Pons (tissue), 1 donor: ENCODE results near the gene ITGB2.
"Not testable (repeated sequence)": the region's sequence is repeated elsewhere in the genome, so short reads cannot be mapped to it uniquely, and the experiment has no call there.

Experiments used
- DNase-seq: peaks from one replicate; pipeline ENCODE4 v3.0.0-alpha.2; 2016; ENCODE audit warnings: low spot score

ITGB2 gene

GRCh38 chr21:44884097-44884496, 36.6 kb downstream of the ITGB2 start:
- no peak for DNase-seq

GRCh38 chr21:44883250-44883649, 37.4 kb downstream of the ITGB2 start:
- DNase-seq: no peak

GRCh38 chr21:44881198-44881872, 39.4 kb downstream of the ITGB2 start:
- DNase-seq: no peak

GRCh38 chr21:44880405-44881197, 40.1 kb downstream of the ITGB2 start:
- DNase-seq: peak; percentile 72

- DNase-seq: not testable (repeated sequence)
Observed at GRCh38 chr21:44879238-44879637, 41.5 kb downstream of the ITGB2 start.

GRCh38 chr21:44878053-44878982, 42.4 kb downstream of the ITGB2 start:
- DNase-seq: peak; percentile 63

GRCh38 chr21:44876849-44877575, 43.7 kb downstream of the ITGB2 start:
- DNase-seq: no peak

GRCh38 chr21:44875316-44875700, 45.4 kb downstream of the ITGB2 start:
- peak; percentile 33 for DNase-seq

GRCh38 chr21:44874497-44875315, 46.0 kb downstream of the ITGB2 start:
- peak; percentile 20 for DNase-seq

- DNase-seq: peak; percentile 24
Observed at GRCh38 chr21:44874240-44874496, 46.5 kb downstream of the ITGB2 start.

GRCh38 chr21:44873356-44874239, 47.1 kb downstream of the ITGB2 start, which contains the start of gene PTTG1IP:
Gene PTTG1IP, minus strand, starts transcription at chr21:44873690. Its CDS starts 74 bp downstream, at chr21:44873616.
- DNase-seq: peak; percentile 96

- no peak for DNase-seq
Observed at GRCh38 chr21:44872649-44873355, 47.9 kb downstream of the ITGB2 start.

- DNase-seq: peak; percentile 22
Observed at GRCh38 chr21:44872323-44872648, 48.4 kb downstream of the ITGB2 start.

GRCh38 chr21:44871576-44872269, 49.0 kb downstream of the ITGB2 start:
- DNase-seq: peak; percentile 36

GRCh38 chr21:44870748-44871495, 49.8 kb downstream of the ITGB2 start:
- peak; percentile 42 for DNase-seq

- peak; percentile 13 for DNase-seq
Observed at GRCh38 chr21:44869781-44870747, 50.6 kb downstream of the ITGB2 start.

- DNase-seq: no peak
Observed at GRCh38 chr21:44868707-44869106, 52.0 kb downstream of the ITGB2 start.
